Activated naive CD4-positive, alpha-beta T cell treated with anti-CD3 and anti-CD28 coated beads, Interleukin-2, amount 50 U/mL, for 24 hours (primary cell): ENCODE data around the gene SMIM32.

Experiments
- H3K27ac Mint-ChIP-seq: one replicate; pipeline ENCODE4 v1.8.0; 2021; ENCODE audit warnings: mild to moderate bottlenecking, mixed read lengths
- H3K27me3 Mint-ChIP-seq: one replicate; pipeline ENCODE4 v1.8.0; 2021; ENCODE audit warnings: mixed read lengths
- H3K36me3 Mint-ChIP-seq: one replicate; pipeline ENCODE4 v1.8.0; 2021; ENCODE audit warnings: mixed read lengths
- H3K4me1 Mint-ChIP-seq: one replicate; pipeline ENCODE4 v1.8.0; 2021; ENCODE audit warnings: mixed read lengths
- H3K4me3 Mint-ChIP-seq: one replicate; pipeline ENCODE4 v1.8.0; 2021; ENCODE audit warnings: mild to moderate bottlenecking, mixed read lengths
- H3K9me3 Mint-ChIP-seq: one replicate; pipeline ENCODE4 v1.8.0; 2021; ENCODE audit warnings: mixed read lengths

The SMIM32 gene

DNA sequence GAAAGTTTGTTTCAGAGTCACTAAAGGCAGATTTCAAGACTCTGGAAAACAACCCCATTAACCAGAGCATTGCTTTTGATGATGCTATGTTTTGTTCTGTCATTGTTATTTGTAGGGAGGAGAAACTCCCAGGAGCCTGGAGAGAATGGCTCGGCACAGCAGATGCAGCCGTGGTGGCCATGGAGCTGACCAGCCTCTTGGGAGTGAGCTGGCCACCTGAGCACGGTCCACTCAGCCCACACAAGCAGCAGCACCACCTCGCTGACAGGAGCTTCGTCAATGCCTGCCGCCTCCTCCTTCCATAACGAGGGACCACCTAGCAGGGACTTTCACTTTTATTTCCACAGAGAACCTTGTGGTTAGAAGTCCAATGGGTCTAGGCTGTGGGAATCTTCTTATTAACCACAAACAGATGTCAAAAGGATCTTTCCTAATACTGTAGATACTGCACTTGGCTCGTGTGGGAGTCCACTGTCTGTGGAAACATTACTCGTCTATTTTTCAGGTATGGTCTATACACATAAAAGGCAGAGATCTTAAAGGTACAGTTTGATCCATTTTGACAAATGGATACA lies 21.0 kb upstream of the SMIM32 start:
- Mint-ChIP-seq H3K27me3 (peaks cover 9% of the 10 kb centered on the region), H3K4me1 (no peaks in the 10 kb centered on the region), H3K36me3 (no peaks in the 10 kb centered on the region)

DNA sequence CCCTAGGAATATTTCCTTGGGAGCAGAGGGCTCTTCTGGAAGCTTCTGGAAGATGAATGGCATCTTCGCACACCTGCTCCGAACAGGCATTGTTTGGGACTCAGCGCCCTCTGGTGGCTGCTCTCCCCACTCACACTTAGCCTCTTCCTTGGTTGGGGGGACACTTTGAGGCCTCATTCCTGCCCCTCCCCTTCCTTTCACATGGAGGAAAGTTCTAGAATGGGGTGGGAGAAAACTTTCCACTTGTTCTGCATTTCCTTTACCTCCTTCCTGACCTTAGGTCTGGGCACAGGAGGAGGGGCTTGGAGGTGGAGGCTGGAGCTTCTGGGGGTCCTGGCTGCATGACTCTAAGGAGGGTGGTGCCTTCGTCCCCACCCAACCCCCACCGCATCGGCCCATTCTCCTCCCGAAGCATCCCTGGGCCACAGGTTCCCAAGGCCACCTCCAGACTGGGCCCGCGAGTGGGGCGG lies 19.3 kb upstream of the SMIM32 start:
- H3K4me1 Mint-ChIP-seq = no peaks in the 10 kb centered on the region
- peaks cover 9% of the 10 kb centered on the region for H3K27me3 Mint-ChIP-seq
- H3K4me3 Mint-ChIP-seq = no peak overlapping the region
- H3K27ac Mint-ChIP-seq = no peak overlapping the region
- no peaks in the 10 kb centered on the region for H3K9me3 Mint-ChIP-seq
- H3K36me3 Mint-ChIP-seq = no peaks in the 10 kb centered on the region

More for the DNA sequence above, 21.0 kb upstream of the SMIM32 start:
- Mint-ChIP-seq H3K9me3 (no peaks in the 10 kb centered on the region), H3K27ac (no peak overlapping the region), H3K4me3 (no peak overlapping the region)

DNA sequence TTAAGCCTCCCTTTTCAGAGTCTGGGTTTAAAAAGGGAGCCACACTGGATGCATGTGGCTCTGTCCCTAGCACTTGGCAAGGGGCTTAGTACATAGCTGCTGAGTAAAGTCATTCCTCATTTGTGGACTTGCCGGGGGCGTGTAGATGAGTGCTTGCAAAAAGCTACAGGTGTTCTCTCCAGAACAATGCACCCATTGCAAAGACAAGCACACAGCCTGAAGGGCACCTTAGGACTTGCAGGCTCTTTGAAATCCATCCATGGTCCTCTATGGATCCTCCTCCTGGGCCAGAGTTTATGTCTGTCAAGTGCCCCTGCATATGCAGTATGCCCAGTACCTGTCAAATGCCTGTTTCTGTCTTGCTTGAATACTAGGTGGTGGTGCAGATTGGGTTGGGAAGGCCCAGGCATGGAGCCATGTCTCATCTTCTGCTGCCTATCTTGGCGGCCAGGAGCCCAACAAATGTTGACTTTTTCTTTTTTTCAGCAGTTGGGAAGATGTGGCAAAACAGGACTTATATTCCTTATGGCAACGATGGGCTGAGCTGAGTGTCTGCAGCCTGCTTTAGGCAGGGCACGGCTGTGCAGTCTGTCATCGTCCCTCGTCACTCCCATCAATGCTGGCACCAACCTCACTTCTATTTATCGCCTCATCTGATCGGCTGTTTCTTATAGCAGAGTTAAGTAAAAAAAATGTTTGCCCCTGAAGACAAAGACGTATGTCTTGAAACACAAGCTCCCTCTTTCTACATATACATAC lies 18.5 kb upstream of the SMIM32 start:
- Mint-ChIP-seq H3K4me3 (no peak overlapping the region), H3K4me1 (no peaks in the 10 kb centered on the region), H3K27ac (no peak overlapping the region), H3K9me3 (no peaks in the 10 kb centered on the region), H3K36me3 (no peaks in the 10 kb centered on the region), H3K27me3 (peaks cover 9% of the 10 kb centered on the region)

DNA sequence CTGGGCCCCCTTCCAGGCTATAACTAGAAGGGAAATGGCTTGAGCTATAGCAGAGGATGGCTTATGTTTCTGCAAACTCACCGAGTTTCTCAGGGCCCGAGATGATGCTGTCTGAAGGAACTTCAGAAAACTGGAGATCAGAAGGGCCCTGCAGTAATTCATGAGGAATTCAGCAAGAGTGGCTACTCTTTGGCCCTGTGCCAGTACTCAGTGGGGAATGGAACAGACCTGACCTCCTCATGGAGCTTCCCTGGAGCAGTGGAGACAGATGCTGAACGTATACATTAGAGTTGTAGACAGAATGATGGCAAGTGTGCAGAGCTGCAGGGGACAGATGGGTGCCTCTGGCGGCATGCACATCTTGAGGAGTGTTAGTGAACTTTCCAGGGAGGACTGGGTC lies 17.3 kb upstream of the SMIM32 start:
- no peaks in the 10 kb centered on the region for H3K4me1 Mint-ChIP-seq
- no peaks in the 10 kb centered on the region for H3K36me3 Mint-ChIP-seq
- no peaks in the 10 kb centered on the region for H3K9me3 Mint-ChIP-seq
- H3K27me3 Mint-ChIP-seq = peaks cover 9% of the 10 kb centered on the region
- no peak overlapping the region for H3K4me3 Mint-ChIP-seq
- no peak overlapping the region for H3K27ac Mint-ChIP-seq

DNA sequence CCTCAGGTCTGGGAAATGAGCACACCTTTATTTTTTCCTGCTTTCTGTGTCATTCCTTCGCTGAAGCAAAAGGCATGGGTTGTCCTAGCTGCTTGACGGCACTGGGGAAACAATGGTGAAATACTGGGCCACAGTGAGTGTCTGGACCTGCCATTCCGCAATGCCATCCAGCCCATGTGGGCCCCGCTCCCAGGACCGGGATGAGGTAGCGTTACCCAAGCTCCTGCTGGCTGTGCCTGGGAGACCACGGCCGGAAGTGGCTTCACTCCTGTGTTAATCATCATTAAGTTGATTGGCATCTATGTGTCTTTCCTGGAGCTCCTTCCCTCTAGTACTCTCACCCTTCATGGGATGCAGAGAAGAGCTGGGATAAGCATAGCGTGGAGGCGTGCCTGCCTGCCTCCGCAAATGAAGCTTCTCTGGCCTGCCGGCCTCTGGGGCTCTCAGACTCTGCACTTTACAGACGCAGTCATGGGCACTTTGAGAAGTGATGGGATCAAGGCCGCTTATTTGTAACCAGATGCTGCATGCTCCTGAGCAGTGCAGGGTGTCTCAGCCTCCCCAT lies 16.5 kb upstream of the SMIM32 start:
- Mint-ChIP-seq H3K4me1 (no peaks in the 10 kb centered on the region), H3K36me3 (no peaks in the 10 kb centered on the region), H3K27me3 (peaks cover 9% of the 10 kb centered on the region), H3K4me3 (no peak overlapping the region), H3K9me3 (no peaks in the 10 kb centered on the region), H3K27ac (no peak overlapping the region)

DNA sequence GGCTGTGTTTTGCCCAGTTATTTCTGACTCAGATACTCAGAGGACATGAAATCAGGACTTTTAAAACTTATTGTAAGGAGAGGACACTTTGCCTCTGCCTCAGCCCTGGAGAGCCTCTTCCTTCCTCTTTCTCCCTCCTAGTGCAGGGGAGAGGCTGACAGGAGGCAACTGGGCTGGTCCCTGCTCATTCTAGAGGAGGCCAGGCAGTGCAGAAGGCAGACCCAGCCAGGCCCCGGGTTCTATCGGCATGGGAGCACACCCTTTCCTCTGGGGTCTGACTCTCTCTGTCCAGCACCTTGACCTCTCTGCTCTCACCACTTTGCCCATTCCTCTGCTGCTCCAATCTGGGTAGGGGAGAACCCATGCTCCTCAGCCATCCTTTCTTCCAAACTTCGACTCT lies 16.0 kb upstream of the SMIM32 start:
- Mint-ChIP-seq H3K9me3 (no peaks in the 10 kb centered on the region), H3K27ac (no peak overlapping the region), H3K36me3 (no peaks in the 10 kb centered on the region), H3K27me3 (peaks cover 9% of the 10 kb centered on the region), H3K4me3 (no peak overlapping the region), H3K4me1 (no peaks in the 10 kb centered on the region)

DNA sequence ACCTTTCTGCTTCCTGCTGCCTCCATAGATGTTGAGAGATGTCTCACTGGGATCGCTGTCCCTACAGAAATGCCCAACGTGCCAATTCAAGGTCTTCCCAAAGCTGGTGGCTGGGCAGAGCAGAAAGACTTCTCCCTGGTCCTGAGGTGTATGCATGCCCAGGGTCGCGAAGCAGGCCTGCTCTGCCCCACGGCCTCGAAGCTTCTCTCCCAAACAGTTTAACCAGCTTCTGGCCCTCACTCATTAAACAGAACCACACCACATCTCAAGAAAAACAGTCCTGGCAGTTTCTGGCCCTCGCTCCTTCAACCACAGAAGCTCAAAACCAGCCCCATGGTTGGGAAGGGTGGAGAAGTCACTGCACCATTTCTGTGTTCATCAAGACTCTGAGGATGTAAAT lies 14.7 kb upstream of the SMIM32 start:
- Mint-ChIP-seq H3K9me3 (no peaks in the 10 kb centered on the region), H3K27me3 (peaks cover 7% of the 10 kb centered on the region)

DNA sequence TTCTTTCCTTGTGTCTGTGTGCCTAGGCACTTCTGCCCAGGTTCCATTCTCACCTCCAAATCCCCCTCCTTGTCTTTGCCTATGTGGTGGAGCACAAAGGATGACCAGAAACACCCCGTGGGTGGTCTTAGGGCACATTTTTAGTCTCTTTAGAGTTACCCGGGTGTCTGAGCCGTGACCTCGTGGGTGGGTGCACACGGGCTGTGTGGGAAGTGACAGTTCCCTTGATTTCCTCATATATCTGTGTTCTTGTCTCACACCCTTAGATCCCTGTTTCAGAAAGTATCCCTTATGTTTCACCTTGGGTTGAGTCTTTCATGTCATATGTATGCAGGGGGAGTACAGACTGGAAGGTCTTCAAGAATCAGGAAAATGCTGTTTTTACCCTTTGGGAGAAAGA lies 13.4 kb upstream of the SMIM32 start:
- no peaks in the 10 kb centered on the region for H3K4me1 Mint-ChIP-seq
- H3K27ac Mint-ChIP-seq = no peak overlapping the region
- no peaks in the 10 kb centered on the region for H3K36me3 Mint-ChIP-seq
- H3K4me3 Mint-ChIP-seq = no peak overlapping the region
- H3K9me3 Mint-ChIP-seq = no peaks in the 10 kb centered on the region
- H3K27me3 Mint-ChIP-seq = peaks cover 5% of the 10 kb centered on the region

More for the DNA sequence above, 14.7 kb upstream of the SMIM32 start:
- no peaks in the 10 kb centered on the region for H3K4me1 Mint-ChIP-seq
- no peak overlapping the region for H3K27ac Mint-ChIP-seq
- H3K4me3 Mint-ChIP-seq = no peak overlapping the region
- no peaks in the 10 kb centered on the region for H3K36me3 Mint-ChIP-seq

DNA sequence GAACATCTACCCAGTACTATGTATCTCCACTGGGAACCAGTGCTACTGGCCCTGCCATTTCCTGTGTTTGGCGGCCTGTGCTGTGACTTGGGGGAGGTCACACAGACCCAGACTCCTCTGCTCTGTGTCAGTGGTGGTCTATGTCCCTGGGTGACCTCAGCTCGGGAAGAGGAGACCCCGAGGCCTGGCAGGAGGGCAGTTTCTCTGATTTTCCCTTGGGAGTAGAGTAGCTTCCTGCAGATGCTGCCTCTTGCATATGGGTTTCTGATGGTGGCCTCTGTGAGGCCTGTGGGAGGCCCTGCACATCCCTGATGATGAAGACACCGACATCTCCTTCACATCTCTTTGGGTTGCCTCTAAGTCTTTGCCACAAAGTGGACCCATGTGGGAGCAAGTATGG lies 13.0 kb upstream of the SMIM32 start:
- peaks cover 5% of the 10 kb centered on the region for H3K27me3 Mint-ChIP-seq
- no peak overlapping the region for H3K27ac Mint-ChIP-seq
- no peaks in the 10 kb centered on the region for H3K9me3 Mint-ChIP-seq
- no peak overlapping the region for H3K4me3 Mint-ChIP-seq
- no peaks in the 10 kb centered on the region for H3K36me3 Mint-ChIP-seq
- no peaks in the 10 kb centered on the region for H3K4me1 Mint-ChIP-seq

DNA sequence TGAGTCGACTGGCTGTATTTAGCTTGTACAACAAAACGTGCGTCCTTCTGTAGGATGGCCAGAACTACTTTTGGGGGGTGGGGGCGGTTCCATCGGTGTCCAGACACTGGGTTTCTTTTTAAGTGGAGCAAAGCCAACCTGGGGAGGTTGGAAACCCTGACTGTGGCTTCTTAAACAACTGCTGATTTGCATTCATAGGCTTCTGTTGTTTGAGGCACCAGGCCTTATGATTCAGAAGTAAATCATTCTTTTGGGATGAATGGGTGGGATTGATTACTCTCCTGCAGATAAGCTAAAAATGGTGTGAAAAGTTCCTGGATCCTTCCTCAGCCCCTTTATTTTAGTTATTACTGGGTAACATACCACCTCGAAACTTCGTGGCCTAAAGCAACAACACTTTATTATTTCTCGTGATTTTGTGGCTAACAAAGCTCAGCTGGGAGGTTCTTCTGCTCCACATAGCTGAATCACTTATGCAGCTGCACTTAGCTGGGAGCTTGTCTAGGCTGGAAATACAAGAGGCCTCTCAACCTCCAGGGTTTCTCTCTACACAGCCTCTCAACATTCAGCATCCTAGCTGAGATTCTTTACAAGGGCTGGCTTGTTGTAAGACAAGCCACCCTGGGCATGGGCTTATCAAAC lies 12.2 kb upstream of the SMIM32 start:
- Mint-ChIP-seq H3K36me3 (no peaks in the 10 kb centered on the region), H3K4me1 (no peaks in the 10 kb centered on the region), H3K4me3 (no peak overlapping the region), H3K27ac (no peak overlapping the region), H3K9me3 (no peaks in the 10 kb centered on the region), H3K27me3 (peaks cover 2% of the 10 kb centered on the region)

DNA sequence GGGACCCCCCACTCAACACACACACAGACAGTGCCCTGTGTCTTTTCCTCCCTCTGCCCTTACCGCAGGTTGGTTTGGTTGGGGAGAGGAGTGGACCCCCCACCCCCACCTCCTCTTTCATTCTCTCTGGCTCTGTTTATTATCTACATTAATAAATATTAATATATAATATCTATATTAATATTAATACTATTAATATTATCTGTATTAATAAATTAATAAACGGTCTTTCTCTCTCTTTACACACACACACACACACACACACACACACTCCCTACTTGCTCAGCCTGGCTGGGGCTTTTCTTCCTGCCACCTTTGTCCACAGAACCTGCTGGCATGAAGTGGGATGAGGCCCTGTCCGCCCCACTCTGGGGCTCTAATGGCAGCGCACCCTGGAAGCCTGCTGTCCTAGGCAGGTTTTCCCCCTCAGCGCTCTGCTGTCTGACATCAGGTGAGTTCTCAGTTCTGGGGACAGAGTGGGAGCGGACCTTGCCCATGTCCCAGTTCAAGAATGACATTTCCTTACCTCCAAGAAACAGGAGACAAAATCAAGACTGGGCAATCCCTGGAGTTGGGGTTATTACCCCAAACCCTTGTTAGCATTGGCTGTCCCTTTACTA lies 10.5 kb upstream of the SMIM32 start:
- no peaks in the 10 kb centered on the region for H3K36me3 Mint-ChIP-seq
- peaks cover 2% of the 10 kb centered on the region for H3K27me3 Mint-ChIP-seq
- H3K4me1 Mint-ChIP-seq = no peaks in the 10 kb centered on the region
- H3K27ac Mint-ChIP-seq = no peak overlapping the region
- no peak overlapping the region for H3K4me3 Mint-ChIP-seq
- H3K9me3 Mint-ChIP-seq = no peaks in the 10 kb centered on the region

DNA sequence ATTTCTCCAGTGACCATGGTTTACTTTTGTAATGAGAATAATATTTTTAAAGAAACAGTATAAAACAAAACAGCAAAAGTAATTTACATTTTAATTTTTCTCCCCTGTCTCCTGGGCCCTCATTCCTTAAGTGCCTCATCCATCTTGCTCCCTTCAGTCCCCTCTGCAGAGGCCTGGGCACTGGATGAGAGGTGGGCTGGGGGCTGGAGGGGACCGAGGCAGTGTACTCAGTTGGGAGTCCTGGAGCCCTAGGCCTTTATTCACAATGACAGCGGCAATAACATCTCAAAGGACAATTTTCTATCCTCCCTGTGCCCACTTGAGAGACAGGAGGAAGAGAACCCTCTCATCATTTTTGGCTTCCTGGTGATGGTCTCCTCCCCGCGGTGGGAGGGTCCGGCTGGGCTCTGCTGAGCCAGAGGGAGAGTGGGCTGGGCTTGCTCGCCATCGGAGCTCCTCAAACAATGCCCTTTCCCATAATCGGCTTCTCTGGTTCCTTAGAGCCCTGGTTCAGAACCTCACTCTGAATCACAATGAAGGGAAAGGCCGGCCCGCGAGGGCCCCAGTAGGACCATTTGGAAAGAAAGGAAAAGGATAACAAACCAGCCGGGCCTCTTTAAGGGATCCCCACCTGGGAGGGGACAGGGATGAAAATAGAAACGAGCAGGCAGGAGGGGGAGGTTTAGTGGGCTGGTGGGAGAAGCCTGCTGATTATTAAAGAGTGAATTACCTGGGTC lies 9.7 kb upstream of the SMIM32 start:
- Mint-ChIP-seq H3K4me1 (no peaks in the 10 kb centered on the region), H3K4me3 (no peak overlapping the region), H3K36me3 (no peaks in the 10 kb centered on the region), H3K9me3 (no peaks in the 10 kb centered on the region), H3K27me3 (peaks cover 2% of the 10 kb centered on the region), H3K27ac (no peak overlapping the region)

DNA sequence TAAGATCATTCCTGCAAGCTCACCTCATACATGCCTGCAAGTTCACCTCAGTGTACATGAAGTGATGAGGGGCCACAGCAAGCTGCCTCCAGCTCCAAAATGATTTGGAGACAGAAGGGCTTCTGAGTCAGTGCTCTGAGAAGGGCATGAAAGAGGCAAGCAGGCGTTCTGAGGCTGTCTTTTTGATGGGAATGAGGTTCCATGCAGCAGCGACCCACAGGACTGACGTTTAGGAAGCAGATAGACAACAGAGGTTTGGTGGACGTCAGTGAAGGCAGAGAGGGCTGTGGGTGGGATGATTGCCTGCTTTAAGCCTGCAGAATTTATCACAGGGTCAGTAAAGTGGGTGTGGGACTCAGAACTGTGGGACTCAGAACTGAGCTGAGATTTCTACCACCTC lies 8.9 kb upstream of the SMIM32 start:
- no peak overlapping the region for H3K4me3 Mint-ChIP-seq
- no peak overlapping the region for H3K27ac Mint-ChIP-seq
- H3K9me3 Mint-ChIP-seq = no peaks in the 10 kb centered on the region
- no peaks in the 10 kb centered on the region for H3K4me1 Mint-ChIP-seq
- H3K27me3 Mint-ChIP-seq = peaks cover 4% of the 10 kb centered on the region
- no peaks in the 10 kb centered on the region for H3K36me3 Mint-ChIP-seq

DNA sequence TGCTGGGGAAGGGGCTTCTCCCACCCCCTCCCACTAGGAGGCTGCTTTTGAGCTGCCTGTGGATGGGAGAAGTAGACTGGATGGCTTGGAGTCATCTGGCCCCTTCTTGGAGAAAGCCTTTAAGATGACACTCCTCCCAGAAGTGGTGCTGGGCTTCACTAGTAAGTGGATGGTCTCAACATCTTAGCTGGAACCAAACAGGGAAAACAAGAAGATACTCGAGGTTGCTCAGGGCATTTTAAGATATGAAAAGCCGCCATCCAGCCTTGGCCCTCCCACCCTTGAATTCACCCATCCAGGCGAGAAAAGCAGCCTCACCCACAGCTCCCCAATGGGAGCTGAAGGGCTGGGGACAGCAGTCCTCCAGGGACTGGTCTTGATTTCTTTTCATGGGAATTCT lies 7.8 kb upstream of the SMIM32 start:
- Mint-ChIP-seq H3K27ac (no peak overlapping the region), H3K4me3 (no peak overlapping the region), H3K9me3 (no peaks in the 10 kb centered on the region), H3K27me3 (peaks cover 5% of the 10 kb centered on the region), H3K36me3 (no peaks in the 10 kb centered on the region), H3K4me1 (no peaks in the 10 kb centered on the region)

DNA sequence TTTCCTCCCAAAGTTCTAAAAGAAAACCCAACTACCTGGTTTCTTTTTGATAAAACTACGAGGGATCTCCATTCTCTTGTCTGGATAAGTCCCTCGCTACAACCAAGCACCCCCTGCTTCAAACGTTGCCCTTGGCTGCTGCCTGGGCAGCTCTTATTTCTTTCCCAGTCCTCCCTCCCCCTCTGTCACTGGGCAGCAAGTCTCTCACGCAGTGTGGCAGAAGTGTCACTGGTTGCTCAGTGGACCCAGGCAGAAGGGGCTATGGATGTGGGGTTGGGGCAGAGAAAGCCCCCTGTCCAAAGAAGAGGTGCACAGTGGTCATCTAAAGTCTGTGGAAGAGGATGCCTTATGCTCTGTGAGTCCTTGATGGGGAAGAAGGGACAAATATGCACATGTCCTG lies 7.2 kb upstream of the SMIM32 start:
- Mint-ChIP-seq H3K36me3 (no peaks in the 10 kb centered on the region), H3K9me3 (no peaks in the 10 kb centered on the region), H3K27me3 (peaks cover 5% of the 10 kb centered on the region), H3K27ac (no peak overlapping the region), H3K4me3 (no peak overlapping the region), H3K4me1 (no peaks in the 10 kb centered on the region)
